NCI-H2196 (cell line): ENCODE data around the gene FCF1.

Experiments used
- DNase-seq: peaks from one replicate; lab custom pipeline; 2025; ENCODE audit not compliant: unreplicated experiment; lab: John Stamatoyannopoulos, UW

FCF1 gene

DNA sequence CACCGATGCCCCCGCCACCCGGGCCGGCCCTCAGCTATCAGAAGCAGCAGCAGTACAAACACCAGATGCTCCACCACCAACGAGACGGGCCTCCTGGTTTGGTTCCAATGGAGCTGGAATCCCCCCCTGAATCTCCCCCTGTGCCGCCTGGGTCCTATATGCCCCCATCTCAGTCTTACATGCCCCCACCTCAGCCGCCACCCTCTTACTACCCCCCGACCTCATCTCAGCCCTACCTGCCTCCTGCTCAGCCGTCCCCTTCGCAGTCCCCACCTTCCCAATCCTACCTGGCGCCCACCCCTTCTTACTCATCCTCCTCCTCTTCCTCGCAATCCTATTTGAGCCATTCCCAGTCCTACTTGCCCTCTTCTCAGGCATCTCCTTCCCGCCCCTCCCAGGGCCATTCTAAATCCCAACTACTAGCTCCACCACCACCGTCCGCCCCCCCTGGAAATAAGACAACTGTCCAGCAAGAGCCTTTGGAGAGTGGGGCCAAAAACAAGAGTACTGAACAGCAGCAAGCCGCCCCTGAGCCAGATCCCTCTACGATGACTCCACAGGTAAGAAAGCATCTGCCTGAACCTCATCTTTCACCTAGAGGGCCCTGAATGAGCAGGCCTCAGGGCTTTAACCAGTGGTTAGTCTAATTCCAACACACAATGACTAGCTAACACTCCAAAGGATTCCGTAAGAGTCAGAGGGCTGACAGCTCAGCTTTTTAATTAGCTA is 51.0 kb downstream of the FCF1 start:
- no peak for DNase-seq

DNA sequence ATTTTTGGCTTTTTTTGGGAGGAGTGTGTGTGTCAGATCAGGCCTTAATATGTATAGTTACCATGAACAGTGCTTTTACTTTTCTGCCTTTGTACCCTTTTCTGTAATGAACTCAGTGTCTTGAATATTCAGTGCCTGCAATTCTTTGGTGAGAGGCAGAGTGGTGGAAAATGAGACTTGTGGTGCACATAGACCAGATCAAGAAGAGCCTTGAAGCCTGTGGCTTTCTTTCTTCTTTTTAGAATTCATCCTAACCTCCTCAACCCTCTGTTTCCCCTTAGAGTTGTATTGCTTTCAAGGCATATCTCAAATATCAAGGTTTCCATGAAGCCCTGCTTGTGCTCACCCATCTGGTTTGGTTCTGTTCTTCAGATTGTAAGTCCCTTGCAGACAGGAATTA is 52.8 kb downstream of the FCF1 start:
- no peak for DNase-seq

DNA sequence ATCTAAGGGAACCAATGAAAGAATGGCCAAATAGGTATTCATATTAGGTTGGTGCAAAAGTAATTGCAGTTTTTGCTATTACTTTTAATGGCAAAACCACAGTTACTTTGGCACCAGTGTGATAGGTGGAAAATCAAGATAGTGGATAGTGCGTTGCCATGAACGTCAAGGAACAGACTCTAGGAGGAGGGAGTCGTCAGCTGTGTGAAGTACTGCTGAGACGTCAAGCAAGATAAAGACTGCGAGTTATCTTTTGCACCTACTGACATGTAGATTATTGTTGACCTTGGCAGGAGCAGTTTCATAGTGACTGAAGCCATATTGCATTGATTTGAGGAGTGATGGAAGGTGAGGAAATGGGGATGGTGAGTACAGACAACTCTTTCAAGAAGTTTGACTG is 58.5 kb downstream of the FCF1 start:
- DNase-seq, result no peak

DNA sequence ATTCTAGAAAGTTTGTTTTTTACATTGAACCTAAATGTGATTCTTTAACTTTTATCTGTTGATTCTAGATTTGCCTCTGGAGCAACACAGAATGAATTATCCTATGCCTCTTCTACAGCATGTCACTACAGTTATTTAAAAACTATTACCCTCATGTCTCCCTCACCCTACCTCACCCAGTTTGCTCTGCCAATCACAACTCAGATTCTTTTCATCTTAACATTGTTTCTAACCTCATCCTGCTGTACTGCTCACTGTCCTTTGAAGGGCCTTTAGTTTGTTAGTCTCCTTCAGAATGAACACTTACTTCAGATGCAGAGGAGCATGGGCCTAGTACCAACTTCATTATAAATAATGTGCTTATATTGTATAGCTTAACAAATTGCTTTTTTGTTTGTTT is 71.7 kb downstream of the FCF1 start:
- no peak for DNase-seq

DNA sequence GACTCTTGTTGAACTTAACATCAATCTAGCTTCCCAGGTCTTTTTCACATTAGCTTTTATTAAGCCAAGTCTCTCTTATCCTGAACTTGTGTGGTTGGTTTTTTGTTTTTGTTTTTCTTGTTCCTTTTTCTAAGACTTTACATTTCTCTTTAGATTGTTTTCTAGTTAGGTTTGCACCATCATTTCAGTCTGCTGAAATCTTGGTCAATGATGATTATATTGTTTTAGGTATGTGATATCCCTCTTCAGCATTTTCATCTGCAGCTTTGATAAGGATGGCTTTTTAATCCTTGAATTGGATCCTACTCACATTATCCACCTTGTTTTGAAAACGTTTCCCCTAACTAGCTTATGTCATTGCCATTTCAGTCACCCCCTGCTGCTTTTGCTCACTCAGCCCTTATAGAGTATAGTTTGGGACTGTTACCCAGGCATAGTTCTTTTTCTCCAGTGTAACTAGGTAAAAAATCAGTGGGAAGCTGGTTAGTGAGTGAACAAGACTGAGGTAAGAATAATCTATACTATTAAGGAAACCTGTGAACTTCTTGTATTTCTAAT is 72.2 kb downstream of the FCF1 start:
- no peak for DNase-seq

DNA sequence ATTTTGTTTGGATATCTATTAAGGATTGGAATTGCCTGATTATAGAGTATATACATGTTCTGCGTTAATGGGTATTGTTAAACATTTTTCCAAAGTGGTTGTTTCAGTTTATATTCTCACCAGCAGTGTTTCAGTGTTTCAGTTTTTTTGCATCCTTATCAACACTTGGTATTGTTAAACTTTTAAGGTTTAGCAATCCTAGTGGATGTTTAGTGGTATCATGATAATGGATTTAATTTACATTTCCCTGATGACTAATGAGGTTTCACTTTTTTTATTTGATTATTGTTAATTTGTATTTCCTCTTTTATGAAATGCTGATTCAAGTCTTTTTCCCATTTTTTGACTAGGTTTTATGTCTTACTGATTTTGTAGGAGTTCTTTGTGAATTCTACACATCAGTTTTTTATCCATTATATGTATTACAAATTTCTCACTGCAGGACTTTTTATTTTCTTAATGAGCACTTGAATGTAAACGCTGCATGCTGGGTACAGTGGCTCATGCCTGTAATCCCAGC is 73.9 kb downstream of the FCF1 start:
- DNase-seq, result no peak
